H4 (cell line): ENCODE results near the gene CLBA1. TPM values are rescaled to one million over a fixed set of nuclear protein-coding genes. Genes with fewer than 3 reads are reported as not detected.

Experiments
- DNase-seq: peaks from one replicate; pipeline ENCODE4 v3.0.0-alpha.2; 2015; ENCODE audit warnings: low spot score
- total RNA-seq: library from RNA; depleted of rRNA; stranded (reverse); fragments of >200 nt; shearing (Covaris generic); gene quantifications from 2 replicates; pipeline ENCODE4 v1.2.3, GENCODE V29; 2014

Gene CLBA1
- total RNA-seq, 1 experiment from 2014 or later: 4.4 TPM

GRCh38 chr14:105005329-105005928 lies 19.8 kb downstream of the CLBA1 start:
- no peak for DNase-seq

- no peak for DNase-seq
Observed at GRCh38 chr14:105005929-105006830, 20.6 kb downstream of the CLBA1 start.

- DNase-seq: no peak
Observed at GRCh38 chr14:105006831-105007592, 21.4 kb downstream of the CLBA1 start.

GRCh38 chr14:105007593-105008264 lies 22.1 kb downstream of the CLBA1 start:
- DNase-seq: no peak

- DNase-seq: no peak
Observed at GRCh38 chr14:105010106-105010505, 24.5 kb downstream of the CLBA1 start.

GRCh38 chr14:105010891-105011291 lies 25.3 kb downstream of the CLBA1 start:
- DNase-seq: no peak

GRCh38 chr14:105011312-105011990 lies 25.9 kb downstream of the CLBA1 start:
- DNase-seq: no peak

- no peak for DNase-seq
Observed at GRCh38 chr14:105012171-105012985, 26.8 kb downstream of the CLBA1 start.

GRCh38 chr14:105013150-105013785 lies 27.7 kb downstream of the CLBA1 start:
- DNase-seq: no peak

- DNase-seq: no peak
Observed at GRCh38 chr14:105014032-105014431, 28.4 kb downstream of the CLBA1 start.

GRCh38 chr14:105014631-105015030 lies 29.0 kb downstream of the CLBA1 start:
- DNase-seq: no peak

- DNase-seq: no peak
Observed at GRCh38 chr14:105015242-105015641, 29.7 kb downstream of the CLBA1 start.

- no peak for DNase-seq
Observed at GRCh38 chr14:105015905-105016304, 30.3 kb downstream of the CLBA1 start.

- DNase-seq: no peak
Observed at GRCh38 chr14:105018414-105018813, 32.8 kb downstream of the CLBA1 start.

GRCh38 chr14:105019861-105020814 lies 34.5 kb downstream of the CLBA1 start:
- DNase-seq: no peak

- peak; percentile 83 for DNase-seq
Observed at GRCh38 chr14:105020815-105021655, 35.4 kb downstream of the CLBA1 start, which contains the start of gene CDCA4. Gene CDCA4, minus strand, starts transcription at chr14:105021083. Its CDS starts 9,154 bp downstream, at chr14:105011929.

GRCh38 chr14:105021656-105022275 lies 36.2 kb downstream of the CLBA1 start:
- DNase-seq: peak; percentile 46
